SK-N-SH treated with all-trans-retinoic acid at 6 μM for 48 hours (cell line): ENCODE measurements around the gene OSBPL2.

Source experiments
- ATAC-seq: fragments of 200-7000 bp; cut with Tn5 transposase; 3 replicates; pipeline ENCODE4 v1.9.1; 2020; ENCODE audit warnings: mild to moderate bottlenecking, moderate library complexity
- ARNTL ChIP-seq: fragments of 450-650 bp; formaldehyde crosslinking; IDR thresholded peaks from 2 replicates; pipeline ENCODE4 v1.5.0; 2020; ENCODE audit warnings: low read depth, mild to moderate bottlenecking, moderate library complexity, borderline replicate concordance
- BACH2 ChIP-seq: fragments of 250-450 bp; sonication (Bioruptor Pico); IDR thresholded peaks from 2 replicates; pipeline ENCODE4 v1.9.0; 2021; ENCODE audit warnings: mild to moderate bottlenecking, borderline replicate concordance
- CREB5 ChIP-seq: fragments of 250-450 bp; sonication (Bioruptor Pico); IDR thresholded peaks from 2 replicates; pipeline ENCODE4 v1.5.1; 2020; ENCODE audit warnings: low read depth, mild to moderate bottlenecking, moderate library complexity
- CSDC2 ChIP-seq: fragments of 250-450 bp; sonication (Bioruptor Pico); IDR thresholded peaks from 2 replicates; pipeline ENCODE4 v1.5.0; 2020; ENCODE audit warnings: mild to moderate bottlenecking, moderate library complexity
- CSRNP3 ChIP-seq: fragments of 250-450 bp; sonication (Bioruptor Pico); IDR thresholded peaks from 2 replicates; pipeline ENCODE4 v1.5.1; 2021; ENCODE audit warnings: mild to moderate bottlenecking, moderate library complexity
- ESRRG ChIP-seq: fragments of 250-450 bp; sonication (Bioruptor Pico); IDR thresholded peaks from 2 replicates; pipeline ENCODE4 v1.6.1; 2021; ENCODE audit warnings: mild to moderate bottlenecking
- ISL1 ChIP-seq: fragments of 250-450 bp; sonication (Bioruptor Pico); IDR thresholded peaks from 2 replicates; pipeline ENCODE4 v2.1.2; 2022; ENCODE audit warnings: mild to moderate bottlenecking, moderate library complexity
- OSR1 ChIP-seq: fragments of 250-450 bp; sonication (Bioruptor Pico); IDR thresholded peaks from 2 replicates; pipeline ENCODE4 v1.8.0; 2022; ENCODE audit warnings: moderate library complexity, mild to moderate bottlenecking, inconsistent platforms
- POU6F1 ChIP-seq: fragments of 250-450 bp; sonication (Bioruptor Pico); IDR thresholded peaks from 2 replicates; pipeline ENCODE4 v1.8.0; 2021; ENCODE audit warnings: low read depth, mild to moderate bottlenecking, moderate library complexity, borderline replicate concordance
- PPARA ChIP-seq: fragments of 250-450 bp; sonication (Bioruptor Pico); IDR thresholded peaks from 2 replicates; pipeline ENCODE4 v1.5.0; 2020; ENCODE audit warnings: mild to moderate bottlenecking, borderline replicate concordance
- RARB ChIP-seq: fragments of 250-450 bp; sonication (Bioruptor Pico); IDR thresholded peaks from 2 replicates; pipeline ENCODE4 v1.8.0; 2021; ENCODE audit warnings: mild to moderate bottlenecking, moderate library complexity
- SNAI2 ChIP-seq: fragments of 250-450 bp; sonication (Bioruptor Pico); IDR thresholded peaks from 2 replicates; pipeline ENCODE4 v1.5.0; 2020; ENCODE audit warnings: mild to moderate bottlenecking, moderate library complexity
- TCF4 ChIP-seq: fragments of 250-450 bp; sonication (Bioruptor Pico); IDR thresholded peaks from 2 replicates; pipeline ENCODE4 v1.8.0; 2021; ENCODE audit warnings: mild to moderate bottlenecking, moderate library complexity, borderline replicate concordance
- TOX ChIP-seq: fragments of 250-450 bp; sonication (Bioruptor Pico); IDR thresholded peaks from 2 replicates; pipeline ENCODE4 v1.8.0; 2021; ENCODE audit warnings: mild to moderate bottlenecking, moderate library complexity, borderline replicate concordance
- TSHZ2 ChIP-seq: fragments of 250-450 bp; sonication (Bioruptor Pico); IDR thresholded peaks from 2 replicates; pipeline ENCODE4 v1.5.0; 2020; ENCODE audit warnings: mild to moderate bottlenecking, moderate library complexity
- ZC3H10 ChIP-seq: fragments of 250-450 bp; sonication (Bioruptor Pico); IDR thresholded peaks from 2 replicates; pipeline ENCODE4 v1.5.1; 2021; ENCODE audit warnings: mild to moderate bottlenecking, moderate library complexity
- ZFP3 ChIP-seq: fragments of 250-450 bp; sonication (Bioruptor Pico); IDR thresholded peaks from 2 replicates; pipeline ENCODE4 v1.5.0; 2020; ENCODE audit warnings: mild to moderate bottlenecking, moderate library complexity
- ZFP30 ChIP-seq: fragments of 450-650 bp; formaldehyde crosslinking; IDR thresholded peaks from 2 replicates; pipeline ENCODE4 v1.5.0; 2022; ENCODE audit warnings: mild to moderate bottlenecking, moderate library complexity
- ZNF565 ChIP-seq: fragments of 450-650 bp; formaldehyde crosslinking; conservative IDR thresholded peaks from 2 replicates; pipeline ENCODE4 v1.5.0; 2020; ENCODE audit warnings: low read depth, mild to moderate bottlenecking, moderate library complexity
- ZNF70 ChIP-seq: fragments of 450-650 bp; formaldehyde crosslinking; IDR thresholded peaks from 2 replicates; pipeline ENCODE4 v1.5.0; 2020; ENCODE audit warnings: mild to moderate bottlenecking, moderate library complexity
- ZNF8 ChIP-seq: fragments of 450-650 bp; formaldehyde crosslinking; IDR thresholded peaks from 2 replicates; pipeline ENCODE4 v1.5.0; 2020; ENCODE audit warnings: mild to moderate bottlenecking, moderate library complexity

The OSBPL2 gene

GRCh38 chr20:62196286-62196685 lies 42.0 kb upstream of the OSBPL2 start:
- TF ChIP-seq CSDC2 (CRISPR knock-in tag) (no peak), CSRNP3 (CRISPR knock-in tag) (no peak), POU6F1 (CRISPR knock-in tag) (no peak), BACH2 (no peak), ARNTL (CRISPR knock-in tag) (no peak), TCF4 (CRISPR knock-in tag) (no peak), ZFP3 (CRISPR knock-in tag) (no peak), ISL1 (no peak), ZNF70 (CRISPR knock-in tag) (no peak), PPARA (CRISPR knock-in tag) (no peak), ZC3H10 (CRISPR knock-in tag) (no peak)
- ATAC-seq: no peak

- ATAC-seq: no peak
- TF ChIP-seq CREB5 (CRISPR knock-in tag): no peak
- no peak for TF ChIP-seq ZNF565 (CRISPR knock-in tag)
- TF ChIP-seq ZFP3 (CRISPR knock-in tag): no peak
- no peak for TF ChIP-seq CSDC2 (CRISPR knock-in tag)
- no peak for TF ChIP-seq OSR1
- TF ChIP-seq RARB (CRISPR knock-in tag): no peak
- TF ChIP-seq ESRRG (CRISPR knock-in tag): no peak
- no peak for TF ChIP-seq ARNTL (CRISPR knock-in tag)
- no peak for TF ChIP-seq TCF4 (CRISPR knock-in tag)
Measured at GRCh38 chr20:62197311-62197710, 41.0 kb upstream of the OSBPL2 start.

- TF ChIP-seq SNAI2 (no peak), TSHZ2 (CRISPR knock-in tag) (no peak), ZC3H10 (CRISPR knock-in tag) (no peak), ISL1 (no peak), ZNF8 (CRISPR knock-in tag) (no peak), BACH2 (no peak), ZFP30 (CRISPR knock-in tag) (no peak), ZNF70 (CRISPR knock-in tag) (no peak), CREB5 (CRISPR knock-in tag) (no peak), ESRRG (CRISPR knock-in tag) (no peak), TCF4 (CRISPR knock-in tag) (no peak), CSRNP3 (CRISPR knock-in tag) (no peak), TOX (no peak), POU6F1 (CRISPR knock-in tag) (no peak), ZFP3 (CRISPR knock-in tag) (no peak)
- TF ChIP-seq, all 23 proteins: peak for 0
- no peak for ATAC-seq
Measured at GRCh38 chr20:62197801-62198200, 40.5 kb upstream of the OSBPL2 start.
